ENCODE data around the gene TSEN34.
"Not testable (repeated sequence)": the region's sequence is repeated elsewhere in the genome, so short reads cannot be mapped to it uniquely, and the experiment has no call there.

Gene TSEN34

GRCh38 chr19:54240372-54241336, 49.5 kb downstream of the TSEN34 start:
- DNase-seq = not testable (repeated sequence)

GRCh38 chr19:54242234-54242633, 51.1 kb downstream of the TSEN34 start:
- not testable (repeated sequence) for DNase-seq

GRCh38 chr19:54242646-54243045, 51.5 kb downstream of the TSEN34 start, which contains the start of gene LILRA6:
TSS of gene LILRA6 (minus strand) at chr19:54242790.
- not testable (repeated sequence) for DNase-seq

GRCh38 chr19:54243809-54244208, 52.7 kb downstream of the TSEN34 start:
- DNase-seq = not testable (repeated sequence)
